AG08396 (cell line): Measurements from ENCODE around the gene PDE4D.

Experiments used
- DNase-seq: peaks from one replicate; pipeline ENCODE4 v3.0.0; 2012; ENCODE audit warnings: low spot score, mixed read lengths

The PDE4D gene

DNA sequence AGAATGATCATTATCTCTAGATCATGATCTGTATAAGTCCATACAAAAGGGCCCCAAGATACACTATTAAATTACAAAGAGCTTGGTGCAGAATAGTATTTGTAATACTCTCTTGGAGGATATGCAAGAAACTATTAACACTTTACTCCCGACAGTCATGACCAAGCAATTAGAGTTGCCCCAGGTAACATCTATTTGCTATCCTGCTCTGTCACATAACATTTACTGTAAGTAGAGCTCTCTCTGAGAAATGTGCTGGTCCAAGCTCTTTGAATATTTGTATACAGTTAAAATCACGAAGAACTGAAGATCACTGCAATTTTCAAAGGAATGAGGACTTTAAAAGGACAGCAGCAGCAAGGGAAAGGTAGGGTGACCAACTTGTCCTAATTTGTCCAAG lies 757.0 kb downstream of the PDE4D start:
- no peak for DNase-seq

DNA sequence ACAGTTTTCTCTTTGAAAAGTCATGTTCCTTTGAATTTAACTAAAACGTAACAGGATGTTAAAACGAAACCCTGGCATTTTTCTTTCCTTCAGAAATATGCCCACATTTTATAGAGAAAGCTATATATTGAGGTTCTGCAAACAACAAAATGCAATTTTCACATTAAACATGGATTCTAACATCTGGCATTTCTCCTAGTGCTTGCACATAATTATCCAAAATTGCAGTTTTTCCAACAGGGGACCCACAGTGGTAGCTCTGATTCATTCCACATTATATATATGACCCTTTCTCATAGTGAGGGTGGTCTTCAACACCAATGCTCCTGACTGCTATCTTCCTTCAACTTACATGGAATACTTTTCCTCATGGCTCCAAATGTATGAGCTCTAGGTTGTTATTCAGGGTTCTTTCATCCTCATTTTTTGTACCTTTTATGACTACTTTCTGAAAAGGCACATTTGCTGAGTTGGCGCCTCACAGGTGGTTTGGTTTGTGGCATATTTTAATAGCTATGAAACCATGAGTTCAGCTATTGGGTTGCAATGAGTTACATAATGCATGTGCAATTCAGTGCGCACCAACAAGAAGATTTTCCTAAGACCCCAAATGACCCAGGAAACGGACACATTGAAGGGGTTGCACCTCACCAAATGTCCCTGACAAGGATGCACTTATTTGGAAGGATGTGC lies 758.9 kb downstream of the PDE4D start:
- DNase-seq: no peak

DNA sequence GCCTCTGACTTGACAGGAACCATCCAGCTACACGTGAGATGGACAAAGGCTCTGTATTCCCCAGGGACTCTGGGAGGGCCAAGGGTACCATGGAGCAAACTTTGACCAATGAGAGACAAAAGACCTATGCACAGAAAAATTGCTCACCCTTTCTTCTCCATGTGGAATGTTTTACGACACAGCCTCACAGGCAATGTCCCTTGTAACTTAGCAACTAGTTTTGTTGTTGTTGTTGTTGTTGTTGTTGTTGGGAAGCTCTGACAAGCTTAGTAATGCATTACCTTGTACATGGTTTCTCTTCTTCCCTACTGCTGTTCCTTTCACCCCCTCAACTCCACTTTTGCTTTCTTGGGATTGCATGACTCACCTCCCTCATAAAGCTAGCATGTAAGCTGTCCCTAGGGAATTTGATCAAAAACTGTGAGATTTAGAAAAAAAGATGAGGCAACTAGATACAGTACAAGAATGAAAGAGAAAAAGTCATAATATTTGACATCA lies 759.7 kb downstream of the PDE4D start:
- DNase-seq: peak; percentile 19

DNA sequence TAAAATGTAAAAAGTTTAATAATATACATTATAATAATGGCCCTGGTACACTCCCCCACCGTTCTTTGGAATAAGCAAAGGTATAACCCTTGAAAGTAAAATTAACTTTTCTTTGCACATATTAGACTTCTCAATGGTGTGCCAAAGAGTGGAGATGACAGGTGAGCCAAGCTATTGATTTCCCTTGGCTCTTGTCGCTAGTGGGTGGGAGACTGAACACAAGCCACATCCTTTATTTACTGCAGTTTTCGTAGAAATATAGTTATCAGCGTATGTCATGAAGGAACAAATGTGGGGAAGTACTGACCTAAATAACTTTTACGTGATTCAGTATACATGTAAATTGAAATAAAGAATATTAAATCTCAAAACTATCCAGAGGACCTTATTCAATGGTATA lies 761.4 kb downstream of the PDE4D start:
- no peak for DNase-seq

DNA sequence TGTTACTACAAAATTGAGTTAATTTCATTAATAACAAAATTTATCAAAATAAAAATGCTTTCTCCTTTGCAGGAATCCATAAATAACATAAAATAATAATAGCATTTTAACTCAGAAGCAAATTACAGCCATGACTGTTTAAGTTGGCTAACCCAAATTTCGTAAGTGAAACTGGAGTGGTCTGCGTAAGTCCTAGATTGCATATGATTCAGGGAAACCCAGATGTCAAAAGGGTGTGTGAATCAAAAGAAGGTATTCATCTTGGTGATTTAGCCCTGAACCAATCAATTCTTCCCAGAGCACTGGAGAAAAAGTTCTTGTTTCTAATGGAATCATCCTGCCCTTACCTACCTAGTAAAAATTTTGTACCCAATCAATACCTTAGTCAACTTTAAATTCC lies 763.1 kb downstream of the PDE4D start:
- no peak for DNase-seq

DNA sequence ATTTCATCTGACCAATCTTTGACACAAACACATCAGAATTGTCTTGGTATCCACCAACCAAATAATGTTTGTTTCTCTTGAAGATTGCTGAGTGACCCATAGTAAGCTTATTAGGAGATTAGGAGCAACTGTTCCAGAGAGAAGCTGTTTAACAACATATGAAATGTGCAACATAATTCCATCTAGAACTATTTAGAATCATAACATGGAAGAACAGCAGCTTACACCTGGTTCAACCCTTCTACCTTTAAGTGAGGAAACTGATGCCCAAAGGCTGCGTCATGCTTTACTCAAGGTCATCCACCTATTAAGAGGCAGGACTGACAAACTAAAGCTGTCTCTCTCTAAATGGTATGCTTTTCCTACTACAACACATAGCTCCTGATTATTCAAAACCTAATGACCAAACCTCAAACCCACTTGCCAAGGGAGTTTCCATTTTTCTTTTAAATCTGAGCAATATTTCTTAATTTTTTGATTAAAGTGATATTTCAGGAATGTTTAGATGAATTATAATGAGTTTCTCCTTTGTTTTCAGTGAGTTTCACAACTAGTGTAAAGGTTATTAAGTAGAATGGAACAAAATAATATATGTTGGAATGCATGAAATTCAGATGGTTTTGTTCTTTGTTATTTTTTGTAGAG lies 764.8 kb downstream of the PDE4D start:
- DNase-seq: no peak

DNA sequence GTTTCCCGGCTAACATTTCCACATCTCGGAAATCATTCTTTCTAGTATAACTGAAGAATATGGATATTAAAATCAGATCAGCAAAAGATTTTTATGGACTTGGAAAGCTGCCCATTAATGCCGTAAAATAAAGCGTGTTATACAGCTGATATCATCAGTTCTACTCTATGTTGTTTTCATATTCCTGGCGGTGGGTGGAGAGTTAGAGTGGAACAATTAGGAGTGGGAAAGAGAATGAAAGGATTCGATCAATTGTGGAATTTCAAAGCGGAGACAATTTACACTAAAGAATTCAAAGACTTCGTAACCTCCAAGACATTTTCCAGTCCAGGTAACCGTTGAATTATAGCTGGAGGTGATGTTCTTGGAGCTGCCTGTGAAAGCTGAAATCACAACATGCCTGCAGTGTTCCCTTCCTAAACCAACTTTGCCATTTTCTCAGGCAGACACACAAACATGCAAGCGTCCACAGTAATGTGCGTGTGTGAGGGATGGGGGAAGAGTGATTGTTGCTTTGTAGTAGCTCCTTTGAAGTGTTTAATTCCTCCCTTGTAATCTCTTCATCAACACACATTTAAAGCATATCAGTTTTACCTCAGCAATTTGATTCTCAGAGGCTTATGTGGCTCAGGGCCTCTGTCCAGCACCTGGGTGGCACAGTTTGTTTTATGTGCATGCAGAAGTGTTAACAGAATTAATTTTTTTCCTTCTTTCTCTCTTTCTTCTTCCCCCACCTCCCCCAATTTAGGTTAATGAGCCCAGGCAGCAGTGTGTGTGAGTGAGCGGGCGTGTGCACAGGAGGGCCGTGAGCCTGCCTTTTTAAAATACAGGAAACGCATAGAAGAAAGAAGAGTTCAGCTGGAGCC lies 766.6 kb downstream of the PDE4D start:
- DNase-seq: no peak

DNA sequence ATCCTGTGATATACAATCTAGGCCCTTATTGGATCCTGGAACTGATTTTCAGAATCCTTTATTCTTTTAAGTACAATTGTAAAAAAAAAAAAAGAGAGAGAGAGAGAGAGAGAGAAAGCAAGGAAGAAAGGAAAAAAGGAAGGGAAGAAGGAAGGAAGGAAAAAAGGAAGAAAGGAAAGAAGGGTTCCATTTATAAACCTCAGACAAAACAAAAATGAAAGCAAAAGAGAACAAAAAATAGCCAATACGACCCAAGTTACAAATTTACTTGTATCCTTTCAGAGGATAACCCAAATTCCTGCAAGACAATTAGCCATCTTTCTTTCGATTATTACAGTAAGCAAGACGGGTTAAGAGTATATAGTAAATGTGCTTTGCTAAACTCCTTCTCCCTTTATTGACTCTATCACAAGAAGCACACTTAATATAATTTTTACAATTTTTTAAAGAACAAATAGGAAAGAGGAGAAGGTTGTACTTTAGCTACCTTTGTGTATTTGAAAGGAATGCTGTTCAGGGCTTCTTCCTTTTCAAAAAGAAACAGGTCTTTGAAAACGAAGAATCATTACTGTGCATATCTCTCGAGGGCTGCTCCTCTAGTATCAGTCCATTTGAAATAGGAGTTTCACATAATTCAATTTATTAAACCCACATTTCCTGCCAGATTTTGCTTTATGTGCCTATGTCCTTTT lies 767.4 kb downstream of the PDE4D start:
- DNase-seq: no peak

DNA sequence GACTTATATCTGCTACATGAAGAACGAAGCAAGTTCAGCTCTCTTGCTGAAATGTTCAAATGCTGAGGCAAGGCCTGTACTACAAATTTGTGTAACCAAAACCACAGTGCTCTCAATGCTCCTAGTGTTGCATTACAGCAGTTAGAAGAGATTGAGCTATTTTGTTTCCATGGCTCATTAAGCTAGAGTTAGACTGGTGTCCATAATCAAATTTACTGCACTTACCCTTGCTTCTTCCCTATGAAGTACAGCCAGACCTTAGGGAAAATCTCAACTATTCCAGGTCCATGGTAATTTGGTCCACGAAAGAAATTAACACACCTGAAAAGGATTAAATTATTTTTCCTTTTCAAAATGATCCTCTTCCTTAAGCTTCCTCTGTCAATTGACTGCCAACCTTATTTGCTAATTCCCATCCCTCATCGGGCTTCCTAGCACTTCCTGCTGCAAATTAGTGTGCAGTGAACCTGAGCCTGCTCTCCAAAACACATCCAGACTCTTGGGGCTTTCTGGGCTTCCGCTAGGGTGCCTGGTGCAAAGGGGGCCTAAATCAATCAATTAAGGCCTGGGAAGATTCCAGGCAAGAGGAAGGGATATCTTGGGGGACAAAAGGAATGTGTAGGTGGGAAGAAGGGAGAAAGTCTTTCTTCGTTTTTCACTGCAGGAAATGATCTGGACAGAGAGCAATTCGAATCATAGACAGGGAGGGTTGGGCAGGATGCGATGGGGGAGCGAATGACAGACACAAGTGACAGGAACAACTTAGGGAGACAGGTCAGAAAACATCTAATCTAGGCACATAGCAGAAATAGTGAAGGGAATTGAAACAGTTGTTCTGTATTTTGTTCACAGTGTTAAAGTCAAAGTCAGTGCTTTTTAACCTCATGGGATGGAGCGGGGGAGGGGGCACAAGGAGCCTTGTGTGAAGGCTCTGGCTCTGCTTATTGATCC lies 768.2 kb downstream of the PDE4D start:
- no peak for DNase-seq

DNA sequence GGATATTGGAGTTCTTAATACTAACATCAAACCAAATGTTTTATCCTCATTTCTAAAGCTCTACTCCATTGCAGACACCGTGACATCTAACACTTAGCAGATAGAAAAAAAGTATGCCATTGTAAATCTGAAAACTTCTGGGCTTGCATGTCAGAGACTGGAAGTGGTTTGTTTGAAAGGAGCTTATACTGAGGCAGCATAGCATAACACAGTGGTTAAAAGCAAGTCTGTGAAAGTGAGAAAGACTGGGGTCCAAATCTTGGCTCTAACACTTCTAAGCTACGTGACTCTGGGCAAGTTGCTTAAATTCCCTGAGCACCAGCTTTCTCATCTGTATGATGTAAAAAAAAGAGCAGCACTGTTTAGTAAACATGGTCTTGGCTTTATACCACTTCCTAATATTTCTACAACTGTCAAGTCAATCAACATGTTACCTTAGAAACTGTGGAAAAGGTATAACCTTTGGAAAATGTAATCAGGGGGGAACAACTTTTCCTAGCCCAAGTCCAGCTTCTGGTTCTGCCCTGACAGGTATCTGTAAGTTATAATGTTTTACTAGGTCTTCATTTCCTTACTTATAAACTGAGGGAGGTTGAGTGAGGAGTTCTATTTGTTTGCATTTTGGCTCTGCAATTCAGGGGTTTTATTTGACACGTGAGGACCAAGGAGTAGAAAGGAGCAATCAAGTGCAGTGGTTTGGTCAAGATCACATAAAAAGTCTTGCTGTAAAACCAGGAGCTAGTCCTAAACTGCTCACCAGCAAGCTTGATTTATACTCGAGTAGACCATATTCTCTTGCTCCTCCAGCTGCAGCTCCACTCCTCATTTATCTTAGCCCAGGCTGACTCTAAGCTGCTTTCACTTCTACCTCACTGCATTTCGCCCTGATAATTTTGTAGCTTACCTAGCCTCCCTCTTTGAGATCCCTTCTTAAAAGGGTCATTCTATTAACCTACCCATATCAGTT lies 769.6 kb downstream of the PDE4D start:
- DNase-seq: no peak

DNA sequence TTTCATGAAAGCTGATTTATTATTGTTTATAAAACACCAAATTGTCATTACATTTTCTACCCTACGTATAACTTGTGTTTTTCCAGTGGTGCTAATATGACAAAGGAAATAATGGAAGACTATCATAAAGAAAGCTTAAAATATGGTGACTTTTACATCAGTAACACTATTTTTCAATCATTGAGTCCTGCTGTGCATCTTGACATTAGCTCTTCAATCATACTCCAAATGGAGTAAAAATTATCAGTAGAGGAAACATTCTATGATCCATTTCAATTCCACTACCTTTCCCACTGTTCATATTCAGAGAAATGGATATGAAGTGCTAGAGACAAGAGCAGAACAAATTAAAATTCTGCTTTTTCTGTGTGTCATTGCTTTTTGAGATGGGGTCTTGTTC lies 774.0 kb downstream of the PDE4D start:
- no peak for DNase-seq

DNA sequence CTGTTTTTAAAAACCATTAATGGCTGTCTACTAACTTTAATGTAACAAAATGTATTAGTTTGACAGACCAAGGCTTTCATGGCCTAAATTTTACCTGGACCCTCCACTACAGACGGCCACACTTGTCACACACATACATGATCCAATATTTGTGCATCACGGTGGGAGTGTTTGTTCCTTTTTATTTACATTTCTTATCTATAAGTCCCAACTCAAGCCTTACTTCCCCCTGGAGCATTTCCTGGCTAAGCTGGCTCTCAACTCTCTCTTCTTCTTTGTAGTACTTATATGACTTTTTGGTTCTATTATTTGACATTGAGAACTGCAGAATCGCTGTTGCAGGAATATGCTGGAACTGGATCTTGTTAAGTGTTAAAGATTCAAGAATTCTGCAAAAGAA lies 776.2 kb downstream of the PDE4D start:
- no peak for DNase-seq

DNA sequence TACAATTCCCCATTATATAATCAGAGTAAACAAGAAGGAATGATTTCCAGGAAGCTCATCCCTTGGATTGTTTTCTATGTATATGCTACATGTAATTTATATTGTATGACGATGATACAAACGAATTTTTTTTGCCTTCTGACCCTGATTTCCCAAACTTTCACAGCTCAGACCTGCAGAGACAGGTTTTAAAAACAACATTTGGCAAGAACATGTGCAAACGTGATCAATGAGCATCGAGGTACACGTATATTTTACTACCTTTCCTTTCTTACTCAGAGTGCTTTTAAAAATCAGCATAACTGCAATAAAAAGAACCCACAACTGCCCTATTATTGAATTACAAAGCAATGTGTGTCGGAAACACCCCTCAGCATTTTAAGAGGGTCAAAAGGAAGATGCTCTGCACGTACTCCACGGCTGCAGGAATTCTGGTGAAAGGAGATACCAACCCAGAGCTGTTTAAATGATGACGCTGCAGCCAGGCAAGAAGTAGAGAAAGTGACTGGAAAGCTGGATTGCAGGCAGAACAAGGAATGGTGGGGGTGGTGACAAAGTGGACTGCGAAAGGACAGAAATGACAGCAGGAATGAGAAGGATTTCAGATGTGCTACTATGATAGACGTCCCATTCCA lies 777.2 kb downstream of the PDE4D start:
- DNase-seq: no peak

DNA sequence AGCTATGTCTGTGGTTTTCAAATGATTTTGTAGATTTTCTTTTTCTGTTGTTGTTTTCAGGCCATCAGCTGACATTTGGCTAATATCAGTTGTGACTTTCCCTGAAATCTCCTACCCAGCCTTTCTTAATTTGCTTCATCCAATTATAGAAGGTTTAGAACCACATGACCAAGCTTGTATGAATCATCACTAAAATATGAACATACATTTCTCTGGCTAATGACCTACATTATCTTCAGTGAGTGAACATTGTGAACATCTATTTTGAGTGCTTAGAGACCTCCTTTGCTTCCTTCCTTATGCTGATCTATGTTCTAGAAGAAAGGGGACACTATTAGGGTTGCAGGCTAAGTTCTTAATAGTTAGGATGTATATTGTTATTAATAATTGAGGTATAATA lies 778.2 kb downstream of the PDE4D start:
- DNase-seq: peak; percentile 5

DNA sequence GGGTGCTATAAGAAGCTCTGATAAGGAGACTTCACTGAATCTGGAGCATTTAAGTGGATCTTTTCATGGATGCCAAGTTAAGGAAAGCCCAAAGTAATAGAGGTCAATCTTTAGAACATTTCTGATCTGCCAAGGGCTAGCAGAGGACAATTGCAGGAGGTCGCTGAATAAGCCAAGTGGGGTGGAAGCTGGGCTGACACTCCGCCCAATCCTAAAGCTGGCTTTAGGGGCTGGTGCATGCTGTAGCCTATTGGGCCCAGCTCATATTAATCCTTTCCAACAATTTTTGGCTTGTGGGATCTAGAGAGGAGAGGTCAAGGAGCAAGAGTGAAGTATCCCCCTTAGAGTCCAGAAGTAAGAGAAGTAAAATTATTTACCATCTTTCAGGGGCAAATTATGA lies 784.1 kb downstream of the PDE4D start:
- no peak for DNase-seq

DNA sequence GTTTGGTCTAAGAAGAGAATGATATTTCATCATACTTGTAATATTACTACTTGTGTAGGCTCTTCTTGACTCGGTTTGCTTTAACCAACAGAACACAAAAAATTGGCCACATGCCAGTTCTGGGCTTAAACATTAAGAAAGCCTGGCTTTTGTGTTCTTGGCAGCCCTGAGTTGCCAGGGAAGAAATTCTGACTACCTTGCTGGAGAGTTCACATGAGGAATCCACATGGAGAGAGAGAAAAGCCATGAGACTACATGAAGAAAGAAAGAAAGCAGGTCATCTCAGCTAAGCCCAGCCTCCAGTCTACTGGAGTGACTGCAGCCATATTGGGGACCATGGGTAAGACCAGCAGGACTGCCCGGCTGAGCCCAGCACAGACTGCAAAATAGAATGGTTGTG lies 785.8 kb downstream of the PDE4D start:
- DNase-seq: no peak

DNA sequence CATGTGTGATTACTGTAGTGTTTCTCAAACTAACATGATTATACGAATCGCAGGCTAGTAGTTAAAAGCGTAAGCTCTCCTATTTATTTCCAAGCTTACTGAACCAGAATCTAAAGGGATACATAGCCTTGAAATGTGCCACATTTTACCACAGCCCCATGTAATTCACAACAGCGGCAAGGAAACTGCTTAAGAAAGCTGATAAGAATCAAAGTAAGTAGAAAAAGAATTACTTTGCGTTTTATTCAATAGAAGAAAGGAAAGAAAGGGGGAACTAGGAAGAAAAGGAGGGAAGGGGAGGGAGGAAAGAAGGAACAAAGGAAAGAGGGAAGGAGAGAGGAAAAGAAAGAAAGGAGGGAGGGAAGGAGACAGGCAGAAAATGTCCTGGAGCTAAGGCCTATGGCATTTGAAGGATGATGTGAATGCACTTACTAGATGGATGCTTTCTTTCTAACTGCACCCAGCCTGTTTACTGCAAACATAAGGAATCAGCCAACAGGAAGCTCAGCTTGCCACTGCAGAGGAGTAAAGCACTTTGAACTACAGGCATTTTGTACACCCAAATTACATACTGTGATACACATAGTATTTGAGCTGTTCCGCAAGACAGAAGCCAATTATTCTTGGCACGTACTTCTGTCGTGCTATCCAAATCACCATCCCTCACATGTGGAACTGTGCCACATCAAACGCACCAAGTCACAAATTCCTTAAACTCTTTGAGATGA lies 789.0 kb downstream of the PDE4D start:
- no peak for DNase-seq

DNA sequence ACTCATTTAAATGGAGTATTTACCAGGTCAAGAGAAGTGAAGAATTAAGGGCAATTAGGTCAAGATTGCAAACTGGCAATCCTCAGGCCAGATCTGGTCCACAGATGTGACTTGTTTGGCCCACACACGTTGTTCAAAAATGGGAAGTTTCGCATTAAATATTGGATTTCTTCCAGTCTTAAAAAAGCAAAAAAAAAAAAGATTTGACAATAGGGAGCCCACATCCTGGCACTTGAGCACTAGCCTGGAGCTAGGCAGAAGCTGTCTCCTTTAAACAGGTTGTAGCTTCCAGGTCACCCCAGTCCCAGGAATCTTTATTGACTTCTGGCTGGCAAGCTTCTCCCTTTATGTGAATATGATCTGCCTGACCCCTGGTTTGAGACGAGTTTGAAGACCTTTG lies 790.2 kb downstream of the PDE4D start:
- DNase-seq: no peak

DNA sequence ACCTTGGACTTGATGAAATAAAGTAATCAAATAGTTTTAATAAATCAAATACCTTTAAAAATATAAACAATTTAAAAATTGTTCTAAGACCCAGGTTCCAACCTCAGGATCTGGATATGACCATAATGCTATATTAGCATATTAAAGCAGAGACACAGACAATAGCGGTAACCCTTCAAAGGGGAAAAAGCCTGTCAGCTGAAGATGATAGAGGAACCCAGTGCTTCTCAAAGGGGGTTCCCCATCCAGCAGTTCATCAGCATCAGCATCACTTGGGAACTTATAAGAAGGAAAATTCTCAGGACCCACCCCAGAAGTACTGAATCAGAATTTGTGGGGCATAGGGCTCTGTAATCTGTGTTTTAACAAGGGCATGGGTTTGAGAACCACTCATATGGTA lies 791.1 kb downstream of the PDE4D start:
- no peak for DNase-seq
